MCF 10A (cell line): ENCODE measurements around the gene FAAP20. TPM values are rescaled to one million over a fixed set of nuclear protein-coding genes. Genes with fewer than 3 reads are reported as not detected.

Experiments used
- BruUV-seq: library from RNA; stranded (reverse); fragments of 400-500 nt; replicated peaks from 2 replicates; lab custom pipeline; 2021; lab: Mats Ljungman, UMichigan
- CTCF ChIA-PET: fragments of 300-600 bp; sonication (Branson Sonifier 250); formaldehyde crosslinking; extraction: SDS; loops from one replicate; lab custom pipeline; 2021; ENCODE audit warnings: antibody characterized with exemption, inconsistent platforms; lab: Yijun Ruan, JAX
- POLR2A ChIA-PET: fragments of 300-600, 350-650 bp; sonication (Branson Sonifier 250); formaldehyde crosslinking; extraction: SDS; loops from one replicate; lab custom pipeline; 2020; ENCODE audit warnings: antibody characterized with exemption, inconsistent platforms; lab: Yijun Ruan, JAX
- DNase-seq: peaks from one replicate; pipeline ENCODE4 v3.0.0-alpha.2; 2018; ENCODE audit not compliant: unreplicated experiment
- H3K27ac Mint-ChIP-seq: one replicate; pipeline ENCODE4 v1.8.0; 2022; ENCODE audit warnings: mild to moderate bottlenecking, low read depth, mixed read lengths; ENCODE audit not compliant: unreplicated experiment
- H3K27me3 Mint-ChIP-seq: one replicate; pipeline ENCODE4 v1.8.0; 2022; ENCODE audit warnings: mixed read lengths; ENCODE audit not compliant: insufficient read depth, unreplicated experiment
- H3K36me3 Mint-ChIP-seq: one replicate; pipeline ENCODE4 v1.8.0; 2022; ENCODE audit warnings: mild to moderate bottlenecking, moderate library complexity, mixed read lengths; ENCODE audit not compliant: insufficient read depth, unreplicated experiment
- H3K4me1 Mint-ChIP-seq: one replicate; pipeline ENCODE4 v1.8.0; 2022; ENCODE audit warnings: mixed read lengths; ENCODE audit not compliant: insufficient read depth, unreplicated experiment
- H3K4me3 Mint-ChIP-seq: one replicate; pipeline ENCODE4 v1.8.0; 2022; ENCODE audit warnings: mild to moderate bottlenecking, moderate library complexity, mixed read lengths; ENCODE audit not compliant: unreplicated experiment
- H3K9me3 Mint-ChIP-seq: one replicate; pipeline ENCODE4 v1.8.0; 2022; ENCODE audit warnings: mixed read lengths; ENCODE audit not compliant: unreplicated experiment
- intact Hi-C: fragments of 100-400 bp; cut with micrococcal nuclease; formaldehyde crosslinking; loops from 2 replicates; pipeline ENCODE4 v1.14.1; 2022
- total RNA-seq: library from RNA; stranded (reverse); gene quantifications from 2 replicates; pipeline ENCODE4 v1.2.3, GENCODE V29; 2022
- TF ChIP-seq, protein P1 (sequence below): fragments of 200-600 bp; IDR thresholded peaks from one replicate; pipeline ENCODE4 v1.8.0; 2022; ENCODE audit warnings: antibody characterized with exemption, mild to moderate bottlenecking; ENCODE audit not compliant: unreplicated experiment

Gene FAAP20
- total RNA-seq, 1 experiment from 2014 or later, result 75.9 TPM

DNA sequence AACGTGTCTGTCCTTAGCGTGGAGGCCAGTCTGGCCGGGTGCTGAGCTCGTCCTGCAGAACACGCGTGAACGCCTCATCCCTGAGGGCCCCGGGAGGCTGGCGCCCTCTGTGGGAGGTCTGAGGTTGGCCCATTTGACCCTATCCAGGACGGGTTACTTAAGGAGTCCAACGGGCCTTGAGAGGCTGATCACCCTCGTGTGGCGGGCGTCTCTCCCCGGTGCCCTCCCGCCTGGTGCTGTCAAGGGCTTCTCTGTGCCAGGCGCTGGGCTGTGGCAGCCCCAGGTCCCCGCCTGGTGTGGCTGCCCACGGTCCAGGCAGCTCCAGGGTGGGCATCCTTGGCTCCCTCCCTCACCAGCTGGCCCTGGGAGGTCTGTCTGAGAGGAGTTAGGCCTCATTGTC is 43.2 kb upstream of the FAAP20 start:
- TF ChIP-seq, protein P1, sequence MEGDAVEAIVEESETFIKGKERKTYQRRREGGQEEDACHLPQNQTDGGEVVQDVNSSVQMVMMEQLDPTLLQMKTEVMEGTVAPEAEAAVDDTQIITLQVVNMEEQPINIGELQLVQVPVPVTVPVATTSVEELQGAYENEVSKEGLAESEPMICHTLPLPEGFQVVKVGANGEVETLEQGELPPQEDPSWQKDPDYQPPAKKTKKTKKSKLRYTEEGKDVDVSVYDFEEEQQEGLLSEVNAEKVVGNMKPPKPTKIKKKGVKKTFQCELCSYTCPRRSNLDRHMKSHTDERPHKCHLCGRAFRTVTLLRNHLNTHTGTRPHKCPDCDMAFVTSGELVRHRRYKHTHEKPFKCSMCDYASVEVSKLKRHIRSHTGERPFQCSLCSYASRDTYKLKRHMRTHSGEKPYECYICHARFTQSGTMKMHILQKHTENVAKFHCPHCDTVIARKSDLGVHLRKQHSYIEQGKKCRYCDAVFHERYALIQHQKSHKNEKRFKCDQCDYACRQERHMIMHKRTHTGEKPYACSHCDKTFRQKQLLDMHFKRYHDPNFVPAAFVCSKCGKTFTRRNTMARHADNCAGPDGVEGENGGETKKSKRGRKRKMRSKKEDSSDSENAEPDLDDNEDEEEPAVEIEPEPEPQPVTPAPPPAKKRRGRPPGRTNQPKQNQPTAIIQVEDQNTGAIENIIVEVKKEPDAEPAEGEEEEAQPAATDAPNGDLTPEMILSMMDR, result no peak
- intact Hi-C loops, result no loop called here
- Mint-ChIP-seq H3K27me3 (no peaks in the 10 kb centered on the region), H3K9me3 (no peaks in the 10 kb centered on the region), H3K36me3 (no peaks in the 10 kb centered on the region), H3K4me1 (peaks cover 25% of the 10 kb centered on the region), H3K27ac (no peak overlapping the region), H3K4me3 (no peak overlapping the region)
- BruUV-seq, result no TSS peak
- DNase-seq, result no peak
- ChIA-PET CTCF (interaction anchor here (0.5 to 1.1 kb wide), 3 partner anchors 26 to 145 kb away, joined by 3 to 4 read pairs (median 3); no protein-coding TSS in a partner anchor), POLR2A (no interaction called here)

DNA sequence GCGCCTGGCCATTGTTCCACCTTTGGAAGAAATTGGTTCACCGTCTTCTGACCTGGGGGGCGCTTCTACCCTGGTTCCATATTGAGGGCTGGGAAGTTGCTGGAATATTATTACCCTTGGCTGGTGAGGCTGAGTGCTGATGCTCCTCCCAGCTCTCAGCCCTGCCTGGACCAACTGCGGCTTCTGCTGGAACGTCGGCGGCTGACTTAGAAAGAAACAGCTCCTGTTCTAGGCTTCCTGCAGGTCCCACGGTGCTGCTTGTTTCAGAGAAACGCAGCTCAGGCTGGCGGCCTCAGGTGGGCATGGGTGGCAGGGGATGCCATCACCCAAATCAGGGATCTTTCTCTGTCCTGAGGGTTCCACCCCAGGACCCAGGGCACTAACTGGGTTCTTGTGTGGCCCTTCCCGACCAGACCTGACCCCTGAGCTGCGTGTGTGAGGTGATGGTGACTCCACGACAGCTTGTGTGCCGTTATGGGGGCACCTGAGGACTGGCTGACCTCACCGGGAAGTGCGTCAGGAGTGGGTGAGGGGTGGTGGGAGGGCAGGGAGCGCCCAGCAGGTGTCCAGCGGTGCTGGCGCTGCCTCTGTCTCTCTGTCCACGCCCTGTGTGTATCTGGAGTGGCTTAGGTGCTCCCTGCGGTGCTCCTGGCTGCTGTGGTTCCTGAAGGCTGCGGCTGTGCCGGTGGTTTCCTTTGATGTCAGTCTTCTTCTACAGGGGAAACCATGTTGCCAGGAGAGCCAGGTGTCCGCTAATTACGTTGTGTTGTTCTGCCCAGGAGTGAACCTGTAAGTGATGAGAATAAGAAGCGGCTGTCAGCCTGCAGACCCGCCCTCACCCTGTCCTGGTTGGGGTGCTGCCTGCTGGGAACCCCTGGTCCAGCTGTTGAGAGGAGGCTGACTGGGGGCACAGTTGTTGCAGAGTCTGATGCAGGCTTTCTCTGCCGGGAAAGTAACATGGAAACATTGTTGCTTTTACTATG is 42.4 kb upstream of the FAAP20 start:
- H3K4me3 Mint-ChIP-seq, result no peak overlapping the region
- TF ChIP-seq, protein P1, result no peak
- ChIA-PET POLR2A (interaction anchor here (1.6 kb wide), 1 partner anchor 15 kb away, joined by 3 read pairs; no protein-coding TSS in a partner anchor), CTCF (interaction anchor here (0.5 to 1.1 kb wide), 2 partner anchors 27 to 146 kb away, joined by 3 to 4 read pairs; no protein-coding TSS in a partner anchor)
- no peaks in the 10 kb centered on the region for H3K27me3 Mint-ChIP-seq
- intact Hi-C loops, result no loop called here
- H3K4me1 Mint-ChIP-seq, result peaks cover 29% of the 10 kb centered on the region
- H3K9me3 Mint-ChIP-seq, result no peaks in the 10 kb centered on the region
- no peak for DNase-seq
- H3K36me3 Mint-ChIP-seq, result peaks cover 6% of the 10 kb centered on the region
- no TSS peak for BruUV-seq
- H3K27ac Mint-ChIP-seq, result no peak overlapping the region

DNA sequence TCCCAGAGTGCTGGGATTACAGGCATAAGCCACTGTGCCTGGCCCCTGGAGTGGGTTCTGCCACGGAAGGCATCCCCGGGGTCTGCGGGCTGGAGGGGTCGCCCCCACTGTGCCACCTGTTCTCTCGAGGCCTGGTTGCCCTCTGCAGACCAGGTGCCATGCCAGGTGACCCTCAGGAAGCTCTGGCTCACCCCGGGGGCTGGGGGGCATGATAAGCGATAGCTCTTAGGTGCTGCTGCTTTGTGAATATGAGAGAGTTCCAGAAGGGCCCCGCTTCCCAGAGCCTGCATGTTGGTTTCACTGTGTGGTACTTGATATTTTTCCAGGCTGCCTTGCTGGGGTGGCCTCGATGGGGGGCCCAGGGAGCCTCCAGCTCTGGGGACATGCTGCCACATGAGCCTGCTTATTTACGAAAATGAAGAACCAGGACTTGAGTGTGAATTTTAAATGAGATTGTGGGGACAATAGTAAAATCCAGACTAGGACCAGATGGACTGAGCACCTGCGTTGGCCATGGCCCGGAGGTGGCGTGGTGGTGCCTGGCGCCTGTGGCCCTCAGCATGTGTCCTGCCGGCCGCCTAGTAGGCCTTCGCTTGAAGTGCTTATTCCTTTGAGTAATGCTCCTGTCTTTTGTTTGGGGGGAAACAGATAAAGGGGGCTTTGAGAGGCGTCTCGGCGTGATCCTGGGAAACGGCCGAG is 40.9 kb upstream of the FAAP20 start:
- CTCF ChIA-PET, result interaction anchor here (2.4 to 2.5 kb wide), 2 partner anchors 23 to 40 kb away, joined by 9 to 14 read pairs; partner anchors contain the start of gene FAAP20
- Mint-ChIP-seq H3K27me3 (no peaks in the 10 kb centered on the region), H3K4me3 (no peak overlapping the region), H3K9me3 (no peaks in the 10 kb centered on the region), H3K36me3 (peaks cover 8% of the 10 kb centered on the region), H3K4me1 (peaks cover 36% of the 10 kb centered on the region), H3K27ac (no peak overlapping the region)
- POLR2A ChIA-PET, result interaction anchor here (0.7 to 3.1 kb wide), 9 partner anchors 9 to 326 kb away, joined by 3 to 17 read pairs (median 5); partner anchors contain the start of gene FAAP20
- no TSS peak for BruUV-seq
- DNase-seq, result no peak
- intact Hi-C loops, result no loop called here
- TF ChIP-seq, protein P1, result no peak
